GM03348 (cell line): ENCODE data around the gene PSMB7.

ENCODE experiments used
- DNase-seq: peaks from one replicate; pipeline ENCODE4 v3.0.0; 2012; ENCODE audit warnings: low spot score

Gene PSMB7

DNA sequence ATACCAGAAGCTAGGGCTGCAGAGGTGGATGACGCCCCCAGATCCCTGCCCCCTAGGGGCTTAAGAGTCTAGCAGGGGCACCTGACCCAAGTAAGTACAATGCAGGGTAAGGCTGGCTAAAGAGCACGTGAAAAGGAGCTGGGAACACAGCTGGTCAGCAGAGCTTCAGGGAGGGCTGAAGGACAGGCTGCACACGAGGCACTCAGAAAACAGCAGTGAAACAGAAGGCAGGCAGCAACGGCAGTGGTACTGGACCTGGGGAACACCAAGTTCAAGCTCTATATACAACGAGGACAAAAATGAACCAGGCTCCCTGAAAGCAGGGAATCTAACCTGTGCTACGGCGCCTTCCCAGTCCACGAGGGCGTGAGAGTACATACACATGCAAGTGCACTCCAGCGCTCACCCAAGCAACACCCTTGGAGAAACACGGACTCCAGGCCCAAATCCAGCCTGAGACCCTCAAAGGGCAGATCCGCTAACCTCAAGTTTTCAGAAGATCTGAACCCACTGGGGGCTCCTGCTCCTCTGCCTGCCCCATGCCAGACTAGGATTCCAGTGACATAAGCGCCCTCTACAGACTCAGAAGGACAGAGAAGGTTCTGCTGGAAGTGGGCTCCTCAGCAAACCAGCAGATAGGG is 57.4 kb downstream of the PSMB7 start:
- peak; percentile 12 for DNase-seq

DNA sequence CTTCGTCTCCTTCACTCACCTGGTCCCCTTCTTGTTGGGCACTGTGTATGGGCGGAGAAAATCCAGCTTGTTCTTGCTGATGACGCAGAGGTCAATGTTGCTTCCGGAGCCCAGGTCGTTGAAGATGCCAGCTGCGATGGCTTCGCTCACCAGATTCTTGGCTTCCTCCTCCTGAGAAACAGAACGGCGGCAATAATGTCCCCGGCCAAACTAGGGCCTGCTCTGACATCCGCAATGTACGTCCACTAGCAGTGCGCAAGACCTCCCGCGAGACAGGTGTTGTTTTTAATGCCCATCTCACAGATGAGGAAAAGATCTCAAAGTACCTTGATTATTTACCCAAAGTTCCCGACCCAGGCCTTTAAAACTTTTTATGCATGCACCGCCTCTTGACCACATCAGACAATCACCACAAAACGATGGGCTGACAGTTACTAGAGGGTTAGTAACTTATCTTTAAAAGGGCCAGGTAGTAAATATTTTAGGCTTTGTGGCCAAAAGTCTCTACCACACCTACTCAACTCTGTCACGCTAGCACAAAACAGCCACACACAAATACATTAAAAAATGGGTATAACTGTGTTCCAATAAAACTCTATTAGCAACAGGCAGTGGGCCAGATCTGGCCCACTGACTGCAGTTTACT is 58.4 kb downstream of the PSMB7 start:
- DNase-seq: no peak

GRCh38 chr9:124355941-124356744 is 59.1 kb downstream of the PSMB7 start:
- no peak for DNase-seq

DNA sequence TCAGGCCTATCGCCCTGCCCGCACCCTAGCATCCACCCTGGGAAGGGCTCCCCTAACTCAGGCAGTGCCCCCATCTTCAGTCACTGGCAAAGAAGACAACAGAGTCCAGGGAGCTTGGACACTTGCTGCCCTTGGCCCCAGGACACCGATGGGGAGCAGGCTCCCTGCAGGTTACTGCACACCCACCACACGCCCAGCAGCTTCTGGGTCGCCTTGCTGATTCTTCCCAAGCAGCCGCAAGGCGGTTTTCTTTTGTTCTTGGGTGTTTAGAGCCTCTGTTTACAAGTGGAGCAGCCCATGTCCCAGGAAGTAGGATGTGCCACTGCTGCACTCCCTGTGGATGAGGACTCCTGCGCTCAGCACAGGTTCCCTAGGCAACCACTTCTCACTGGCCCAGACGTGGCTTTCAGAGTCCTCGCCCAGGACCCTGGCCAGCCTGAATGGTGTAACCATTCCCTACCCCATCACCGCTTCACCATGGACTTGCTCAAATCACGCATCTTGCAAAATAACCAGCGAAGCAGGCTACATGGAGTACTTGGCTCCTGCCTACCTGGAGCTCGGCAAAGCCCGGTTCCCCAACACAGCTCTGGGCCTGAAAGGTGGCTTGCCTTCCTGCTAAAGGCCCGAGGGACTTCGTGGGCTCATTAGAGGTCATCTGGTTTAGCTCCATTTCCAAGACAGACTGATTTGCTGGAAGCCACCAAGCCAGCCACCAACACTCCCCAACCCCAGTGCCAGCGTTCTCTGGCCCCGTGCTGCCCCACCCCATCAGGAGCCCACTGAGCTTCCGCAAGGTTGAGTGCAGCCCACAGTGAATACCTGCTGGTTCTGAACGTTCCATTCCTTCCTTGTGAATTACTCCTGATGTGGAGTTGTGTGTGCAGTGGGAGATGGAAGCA is 60.0 kb downstream of the PSMB7 start:
- no peak for DNase-seq

DNA sequence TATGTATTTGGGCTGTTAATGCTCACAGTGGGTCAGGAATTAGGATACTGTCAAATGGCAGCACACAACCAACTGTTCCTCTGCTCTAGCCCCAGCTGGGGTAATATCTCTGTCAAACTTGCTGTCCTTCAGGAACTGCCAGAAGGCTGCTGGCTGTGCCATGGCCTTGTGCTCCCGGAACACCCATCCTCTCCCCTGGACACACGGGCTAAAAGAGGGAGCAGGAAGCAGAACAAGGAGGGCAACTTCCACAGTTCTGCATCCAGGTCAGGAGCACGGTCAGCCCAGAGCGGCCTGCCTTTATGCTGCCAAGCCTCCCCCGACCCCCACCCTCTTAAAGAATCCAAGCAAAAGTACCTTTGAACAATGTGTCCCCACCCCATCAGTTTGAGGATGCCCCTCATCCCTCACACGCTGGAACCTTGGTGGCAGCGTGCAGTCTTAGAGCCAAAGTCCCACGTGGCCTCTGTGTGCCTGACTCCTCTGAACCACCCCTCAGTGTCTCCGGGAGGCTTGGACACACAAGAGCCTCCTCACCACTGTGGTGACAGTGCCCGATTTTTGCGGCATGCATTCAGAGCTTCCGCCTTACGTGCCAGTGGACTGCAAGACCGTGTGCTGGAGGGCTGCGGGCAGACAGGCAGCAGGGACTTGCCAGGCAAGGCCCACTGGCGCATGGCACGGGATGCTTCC is 60.8 kb downstream of the PSMB7 start:
- peak; percentile 11 for DNase-seq

- DNase-seq: peak; percentile 37
Observed at GRCh38 chr9:124353811-124354274, 61.4 kb downstream of the PSMB7 start.

GRCh38 chr9:124353166-124353768 is 62.0 kb downstream of the PSMB7 start:
- no peak for DNase-seq

GRCh38 chr9:124352616-124353015 is 62.6 kb downstream of the PSMB7 start:
- peak; percentile 20 for DNase-seq

GRCh38 chr9:124351672-124352468 is 63.4 kb downstream of the PSMB7 start:
- DNase-seq: no peak

- no peak for DNase-seq
Observed at GRCh38 chr9:124350494-124351263, 64.6 kb downstream of the PSMB7 start.

DNA sequence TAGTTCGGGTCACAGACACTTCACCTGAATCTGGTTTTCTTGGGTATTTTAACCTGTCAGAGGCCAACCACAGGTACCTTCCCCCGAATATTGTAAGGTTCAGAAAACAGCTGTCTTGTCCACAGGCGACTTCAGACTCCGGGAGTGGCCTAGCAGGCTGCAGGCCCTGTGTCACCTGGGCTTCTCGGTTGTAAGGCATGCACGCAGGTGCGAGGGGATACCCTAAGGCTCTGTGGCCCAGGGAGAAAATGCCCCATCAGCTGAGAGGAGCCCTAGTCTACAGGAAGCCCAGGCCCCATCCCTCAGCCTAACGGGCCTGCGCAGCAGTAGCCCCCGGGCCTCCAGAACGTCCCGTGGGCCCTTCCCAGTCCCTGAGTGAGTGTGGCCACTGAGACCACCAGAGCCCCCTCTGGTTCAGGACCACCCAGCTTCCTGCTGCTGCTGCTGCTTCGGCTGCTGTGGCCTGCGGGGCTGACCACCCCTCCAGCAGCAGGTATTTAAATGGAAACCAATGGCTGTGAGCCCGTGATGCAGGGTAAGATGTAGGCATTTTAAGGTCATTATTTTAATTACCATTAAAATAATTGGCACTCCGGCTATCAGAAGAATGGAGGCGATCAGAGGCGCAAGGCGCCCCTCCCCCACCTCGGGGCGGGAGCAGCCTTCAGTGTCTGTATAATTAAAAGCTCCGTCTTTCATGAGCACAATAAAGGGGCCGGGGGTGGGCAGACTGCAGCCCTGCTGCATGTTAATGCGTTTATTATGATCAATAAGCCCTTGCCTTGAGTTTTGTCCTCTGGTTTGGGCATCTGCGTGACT is 65.4 kb downstream of the PSMB7 start:
- DNase-seq: no peak

DNA sequence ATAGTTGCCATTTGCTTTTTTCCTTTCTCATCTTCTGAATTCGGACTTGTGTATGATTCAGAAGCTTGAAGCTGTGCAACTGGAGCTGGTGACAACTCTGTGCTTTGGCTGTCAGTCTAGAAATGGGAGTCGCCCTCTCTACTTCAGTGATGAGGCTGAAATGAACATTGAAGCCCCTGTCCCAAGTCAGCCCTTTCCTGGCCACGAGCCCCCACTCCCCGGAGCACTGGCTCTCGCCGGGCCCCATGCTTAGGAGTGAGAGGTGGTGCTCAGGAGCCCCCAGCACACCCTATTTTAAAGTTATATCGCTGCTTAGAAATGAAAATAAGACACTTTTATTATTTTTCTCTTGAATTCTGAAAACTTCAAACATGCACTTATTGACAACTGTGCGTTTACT is 66.0 kb downstream of the PSMB7 start:
- DNase-seq: no peak

GRCh38 chr9:124348831-124349230 is 66.4 kb downstream of the PSMB7 start:
- DNase-seq: no peak

GRCh38 chr9:124348363-124348762 is 66.9 kb downstream of the PSMB7 start:
- DNase-seq: no peak

GRCh38 chr9:124347968-124348358 is 67.3 kb downstream of the PSMB7 start:
- no peak for DNase-seq

- DNase-seq: no peak
Observed at GRCh38 chr9:124347206-124347967, 67.9 kb downstream of the PSMB7 start.

DNA sequence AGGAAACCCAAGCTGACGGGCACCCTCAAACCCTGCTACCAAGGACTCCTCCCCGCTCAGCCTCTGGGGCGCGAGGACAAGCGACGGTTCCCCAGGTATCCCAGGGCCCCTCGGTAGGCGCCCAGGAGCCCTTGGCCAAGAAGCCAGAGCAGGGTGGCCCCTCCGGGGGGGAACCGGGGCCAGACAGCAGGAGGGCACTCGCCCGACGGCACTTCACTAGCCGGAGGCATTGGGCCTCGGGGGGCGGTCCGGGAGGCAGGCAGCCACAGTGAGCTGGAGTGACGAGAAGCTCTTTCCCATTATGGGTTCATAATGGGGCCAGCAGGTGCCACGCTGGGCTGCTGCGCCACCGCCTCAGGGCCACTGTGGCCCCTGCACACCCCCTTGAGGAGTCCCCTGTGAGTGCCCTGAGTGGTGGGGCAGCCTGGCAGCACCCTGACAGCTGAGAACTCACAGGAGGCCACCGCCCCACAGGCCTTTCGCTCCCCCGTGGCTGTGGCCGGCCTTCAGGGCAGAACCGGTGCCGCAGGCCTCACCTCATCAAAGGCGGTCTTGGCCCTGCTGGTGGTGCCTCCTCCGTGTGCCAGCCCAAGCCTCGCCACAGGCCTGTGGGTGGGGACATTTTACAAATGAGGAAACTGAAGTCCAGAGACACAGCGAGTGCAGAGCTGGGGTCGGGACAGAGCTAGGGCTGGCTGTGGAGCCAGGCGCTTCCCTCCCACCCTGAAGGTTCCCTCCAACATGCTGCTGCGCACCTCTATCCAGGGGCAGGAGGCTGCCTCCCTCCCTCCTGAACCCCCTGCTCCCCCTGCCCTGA is 68.7 kb downstream of the PSMB7 start:
- no peak for DNase-seq
